T-cell (primary cell): ENCODE data around the gene STK39. TPM values are rescaled to one million over a fixed set of nuclear protein-coding genes. Genes with fewer than 3 reads are reported as not detected.

Experiments used
- ATAC-seq, 4 experiments: fragments of 200-7000 bp in 3 of 4; fragments of 150-1000 bp in 1 of 4; cut with Tn5 transposase; replicated peaks in 1 of 4; 1 replicate in 3 of 4; 2 replicates in 1 of 4; pipeline ENCODE4 v1.10.0; 2021; ENCODE audit warnings: moderate library complexity in 3 of 4, mild to moderate bottlenecking in 2 of 4, moderate number of reproducible peaks in 1 of 4
- CTCF ChIA-PET, 2 donors: fragments of 300-600 bp; sonication (Branson Sonifier 250); formaldehyde crosslinking; loops; one replicate each; lab custom pipeline; 2022; ENCODE audit warnings: antibody characterized with exemption in 2 of 2; lab: Charles Lee
- POLR2A ChIA-PET, 2 donors: fragments of 300-600 bp; sonication (Branson Sonifier 250); formaldehyde crosslinking; loops; one replicate each; lab custom pipeline; 2022; ENCODE audit warnings: antibody characterized with exemption in 2 of 2; lab: Charles Lee
- DNase-seq, 35 experiments: peaks; one replicate each; pipeline versions ENCODE4 v3.0.0 to v3.0.0-alpha.2; 2013 to 2023
- H3K27ac ChIP-seq: one replicate; pipeline ENCODE4 v1.5.1; 2013; ENCODE audit warnings: low read length
- H3K27me3 ChIP-seq, 2 experiments: replicated peaks in 1 of 2; 1 replicate in 1 of 2; 2 replicates in 1 of 2; pipeline versions ENCODE4 v1.6.1 to v1.7.0; 2013; ENCODE audit warnings: low read length in 1 of 2, mixed read lengths in 1 of 2; ENCODE audit not compliant: control insufficient read depth in 2 of 2, insufficient read depth in 2 of 2; ENCODE audit errors: extremely low read depth in 1 of 2
- H3K36me3 ChIP-seq, 2 donors: 1 replicate in 1 of 2; 2 replicates in 1 of 2; pipeline versions ENCODE4 v1.6.1 to v1.7.0; 2013; ENCODE audit warnings: low read length in 1 of 2; ENCODE audit not compliant: control insufficient read depth in 2 of 2, insufficient read depth in 1 of 2; ENCODE audit errors: extremely low read depth in 1 of 2
- H3K4me1 ChIP-seq, 2 experiments: 1 replicate in 1 of 2; 2 replicates in 1 of 2; pipeline versions ENCODE4 v1.6.1 to v1.7.0; 2013; ENCODE audit warnings: low read length in 2 of 2, mixed read lengths in 1 of 2; ENCODE audit not compliant: insufficient read depth in 2 of 2, control insufficient read depth in 1 of 2; ENCODE audit errors: extremely low read depth in 1 of 2
- H3K4me3 ChIP-seq, 2 donors: 1 replicate in 1 of 2; 2 replicates in 1 of 2; pipeline versions ENCODE4 v1.5.1 to v1.7.0; 2013; ENCODE audit warnings: mild to moderate bottlenecking in 2 of 2, low read length in 1 of 2, moderate library complexity in 1 of 2; ENCODE audit not compliant: control insufficient read depth in 1 of 2; ENCODE audit errors: extremely low read depth in 1 of 2
- H3K9me3 ChIP-seq: 2 replicates; pipeline ENCODE4 v1.7.0; 2013
- H3K27ac Mint-ChIP-seq, 2 donors: one replicate each; pipeline ENCODE4 v1.8.0; 2020 to 2021; ENCODE audit warnings: mild to moderate bottlenecking in 2 of 2, mixed read lengths in 2 of 2
- H3K27me3 Mint-ChIP-seq, 2 donors: one replicate each; pipeline ENCODE4 v1.8.0; 2021 to 2022; ENCODE audit warnings: mixed read lengths in 2 of 2
- H3K36me3 Mint-ChIP-seq: one replicate; pipeline ENCODE4 v1.8.0; 2021; ENCODE audit warnings: mixed read lengths
- H3K4me1 Mint-ChIP-seq, 3 donors: one replicate each; pipeline ENCODE4 v1.8.0; 2020 to 2022; ENCODE audit warnings: mixed read lengths in 3 of 3, mild to moderate bottlenecking in 1 of 3
- H3K4me3 Mint-ChIP-seq, 3 donors: one replicate each; pipeline ENCODE4 v1.8.0; 2020 to 2022; ENCODE audit warnings: mild to moderate bottlenecking in 3 of 3, mixed read lengths in 3 of 3, moderate library complexity in 3 of 3
- H3K9me3 Mint-ChIP-seq, 3 donors: one replicate each; pipeline ENCODE4 v1.8.0; 2020 to 2022; ENCODE audit warnings: mixed read lengths in 3 of 3
- WGBS: methylation state at CpG from one replicate; pipeline ENCODE4 v1.1.5; 2013; ENCODE audit warnings: missing lambda C conversion rate; ENCODE audit not compliant: insufficient coverage; 5-methylcytosine and 5-hydroxymethylcytosine counted together
- total RNA-seq, 35 experiments: library from RNA in 6 of 35; stranded (reverse) in 6 of 35; fragments of 120-200 nt in 1 of 35; gene quantifications; one replicate each; pipeline versions ENCODE4 v1.2.1 to v1.2.4 and lab custom pipeline; 2013 to 2026

The STK39 gene
- total RNA-seq, 5 donors from 2014 or later (not counting 1 experiment from before 2014, with no cell fraction given) = 15.4 to 25.8 (median 21.0) TPM

DNA sequence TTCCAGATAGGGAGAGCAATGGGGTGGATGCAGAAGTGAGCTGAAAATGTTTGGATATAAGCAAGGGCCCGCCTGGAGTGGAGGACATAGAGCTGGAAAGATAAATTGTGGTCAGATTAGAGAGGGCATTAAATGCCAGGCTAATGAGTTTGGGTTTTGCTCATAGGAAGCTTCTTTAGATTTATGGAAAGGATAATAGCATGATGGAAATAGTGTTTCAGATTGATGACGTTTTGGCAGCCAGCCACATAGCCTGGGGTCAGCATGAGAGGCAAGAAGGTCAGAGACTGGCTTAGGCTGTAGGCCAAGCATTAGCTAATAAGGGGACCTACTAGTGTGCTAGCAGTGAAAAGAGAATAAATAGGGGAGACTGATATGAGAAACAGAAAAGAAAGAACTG is 321.6 kb downstream of the STK39 start:
- no peak overlapping the region for H3K4me3 Mint-ChIP-seq
- 43% methylated on average over 1 of the region's 2 CpGs for WGBS
- no peaks in the 10 kb centered on the region for H3K36me3 Mint-ChIP-seq
- no peak overlapping the region for H3K27ac ChIP-seq
- no peaks in the 10 kb centered on the region for H3K9me3 ChIP-seq
- ChIA-PET POLR2A (no interaction called here), CTCF (interaction anchor here in 1 of 2 donors (0.6 kb wide), 1 partner anchor 8 kb away, joined by 4 read pairs; no protein-coding TSS in a partner anchor)
- H3K27me3 ChIP-seq = no peaks in the 10 kb centered on the region
- no peak overlapping the region for H3K27ac Mint-ChIP-seq
- no peaks in the 10 kb centered on the region for H3K36me3 ChIP-seq
- no peaks in the 10 kb centered on the region for H3K4me1 Mint-ChIP-seq
- H3K4me3 ChIP-seq = no peak overlapping the region
- DNase-seq = no peak
- H3K4me1 ChIP-seq = no peaks in the 10 kb centered on the region
- H3K9me3 Mint-ChIP-seq = no peaks in the 10 kb centered on the region
- ATAC-seq = no peak
- H3K27me3 Mint-ChIP-seq = peaks cover 0 to 5% of the 10 kb centered on the region in 2 donors

DNA sequence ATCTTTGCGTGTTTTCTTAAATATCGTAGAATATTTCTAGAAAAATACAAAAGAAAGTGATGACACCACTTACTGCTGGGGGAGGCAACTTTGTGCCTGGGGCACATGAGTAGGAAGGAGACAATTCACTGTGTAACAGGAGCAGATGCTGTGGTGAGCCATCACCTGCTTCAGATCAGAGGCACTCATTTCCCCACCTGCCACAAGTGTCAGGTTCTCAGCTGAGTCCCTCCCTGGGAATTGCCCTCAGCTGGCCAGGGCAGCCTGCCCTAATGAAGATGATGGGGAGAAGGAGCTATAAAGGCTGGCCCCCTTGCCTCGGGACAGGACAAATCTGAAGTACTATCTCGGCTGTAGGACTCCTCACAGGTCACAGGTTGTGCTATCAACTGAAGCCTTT is 322.8 kb downstream of the STK39 start:
- POLR2A ChIA-PET = interaction anchor here in 1 of 2 donors (0.6 kb wide), 1 partner anchor 863 kb away, joined by 3 read pairs; no protein-coding TSS in a partner anchor

DNA sequence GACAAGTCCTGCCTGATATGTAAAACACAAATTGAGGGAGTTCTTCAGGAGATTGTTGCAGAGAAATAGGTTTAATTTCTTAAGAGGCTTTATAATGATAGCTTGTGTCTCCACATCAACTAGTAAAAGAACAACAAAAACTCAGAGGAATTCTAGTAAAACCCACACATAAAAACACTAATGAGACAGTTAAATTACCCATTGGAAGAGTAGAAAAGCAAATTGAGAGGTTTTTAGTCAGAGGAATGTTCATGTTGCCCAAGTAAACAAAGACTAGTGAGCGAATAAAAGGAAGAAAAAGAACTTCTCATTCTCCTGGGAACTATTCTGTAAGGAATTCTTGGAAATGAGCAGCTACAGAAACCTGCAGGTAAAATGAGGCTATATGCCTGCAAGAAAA is 330.6 kb downstream of the STK39 start:
- Mint-ChIP-seq H3K9me3 (no peaks in the 10 kb centered on the region), H3K27me3 (peaks cover 9 to 17% of the 10 kb centered on the region in 2 donors), H3K4me3 (no peak overlapping the region), H3K4me1 (no peaks in the 10 kb centered on the region), H3K27ac (no peak overlapping the region), H3K36me3 (no peaks in the 10 kb centered on the region)
- no peaks in the 10 kb centered on the region for H3K36me3 ChIP-seq
- no peaks in the 10 kb centered on the region for H3K4me1 ChIP-seq
- H3K27me3 ChIP-seq = no peaks in the 10 kb centered on the region
- no peak overlapping the region for H3K27ac ChIP-seq
- no CpG with 5 or more reads among the region's 1 CpG for WGBS
- POLR2A ChIA-PET = no interaction called here
- H3K9me3 ChIP-seq = no peaks in the 10 kb centered on the region
- ATAC-seq (no peak), DNase-seq (no peak)
- CTCF ChIA-PET = no interaction called here
- H3K4me3 ChIP-seq = no peak overlapping the region

More for the DNA sequence above, 322.8 kb downstream of the STK39 start:
- Mint-ChIP-seq H3K27ac (no peak overlapping the region), H3K4me1 (no peaks in the 10 kb centered on the region), H3K27me3 (peaks cover 0 to 7% of the 10 kb centered on the region in 2 donors), H3K9me3 (no peaks in the 10 kb centered on the region), H3K36me3 (no peaks in the 10 kb centered on the region), H3K4me3 (no peak overlapping the region)
- no peaks in the 10 kb centered on the region for H3K27me3 ChIP-seq
- no peak overlapping the region for H3K27ac ChIP-seq
- no peak overlapping the region for H3K4me3 ChIP-seq
- H3K4me1 ChIP-seq = no peaks in the 10 kb centered on the region
- WGBS = 75% methylated on average over 1 of the region's 4 CpGs
- H3K36me3 ChIP-seq = no peaks in the 10 kb centered on the region
- DNase-seq (no peak), ATAC-seq (no peak)
- CTCF ChIA-PET = no interaction called here
- no peaks in the 10 kb centered on the region for H3K9me3 ChIP-seq

DNA sequence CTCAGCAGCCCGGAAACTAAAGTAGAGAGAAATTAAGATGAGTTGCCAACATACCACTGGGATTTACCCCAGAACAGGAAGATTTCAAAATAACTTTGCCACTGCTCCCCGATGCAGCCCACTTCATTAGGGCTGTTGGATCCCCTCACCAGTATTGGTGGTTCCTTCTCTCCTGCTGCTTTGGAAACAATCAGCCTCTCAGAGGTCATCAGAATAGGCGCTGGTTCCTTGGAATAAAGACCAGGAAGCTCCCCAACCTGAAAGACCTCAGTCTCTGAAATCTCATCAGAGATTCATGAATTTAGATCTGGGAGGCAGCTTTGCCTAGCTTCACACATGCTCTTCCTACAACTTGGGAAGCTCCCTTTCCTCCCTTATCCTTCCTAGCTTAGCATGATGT is 332.4 kb downstream of the STK39 start:
- H3K36me3 Mint-ChIP-seq = no peaks in the 10 kb centered on the region
- no peaks in the 10 kb centered on the region for H3K36me3 ChIP-seq
- ChIA-PET CTCF (no interaction called here), POLR2A (no interaction called here)
- H3K9me3 Mint-ChIP-seq = no peaks in the 10 kb centered on the region
- ATAC-seq (no peak), DNase-seq (no peak)
- peaks cover 13 to 22% of the 10 kb centered on the region in 2 donors for H3K27me3 Mint-ChIP-seq
- no peaks in the 10 kb centered on the region for H3K9me3 ChIP-seq
- H3K27ac ChIP-seq = no peak overlapping the region
- H3K27ac Mint-ChIP-seq = no peak overlapping the region
- no peak overlapping the region for H3K4me3 ChIP-seq
- H3K4me1 ChIP-seq = no peaks in the 10 kb centered on the region
- no peaks in the 10 kb centered on the region for H3K4me1 Mint-ChIP-seq
- H3K4me3 Mint-ChIP-seq = no peak overlapping the region
- WGBS = no CpG with 5 or more reads among the region's 3 CpGs
- H3K27me3 ChIP-seq = peaks cover 0 to 3% of the 10 kb centered on the region in 2 experiments

DNA sequence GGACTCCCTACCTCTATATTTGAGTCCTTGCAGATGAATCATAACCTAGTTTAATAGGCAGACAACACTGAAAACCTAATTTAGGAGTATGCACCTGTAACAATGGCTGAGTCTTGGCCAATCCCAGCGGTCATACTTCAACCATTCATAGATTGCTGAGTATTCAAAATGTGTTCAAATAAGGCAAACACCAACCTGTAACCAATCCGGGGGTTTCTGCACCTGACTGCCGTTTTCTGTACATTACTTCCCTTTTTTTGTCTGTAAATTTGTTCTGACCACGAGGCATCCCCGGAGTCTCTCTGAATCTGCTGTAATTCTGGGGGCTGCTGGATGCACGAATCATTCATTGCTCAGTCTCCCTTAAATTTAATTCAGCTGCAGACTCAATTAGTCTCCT is 338.6 kb downstream of the STK39 start:
- H3K9me3 ChIP-seq = no peaks in the 10 kb centered on the region
- no peaks in the 10 kb centered on the region for H3K4me1 Mint-ChIP-seq
- no peak overlapping the region for H3K27ac Mint-ChIP-seq
- ATAC-seq = no peak
- ChIA-PET CTCF (no interaction called here), POLR2A (no interaction called here)
- H3K4me3 Mint-ChIP-seq = no peak overlapping the region
- H3K36me3 ChIP-seq = no peaks in the 10 kb centered on the region
- no peaks in the 10 kb centered on the region for H3K36me3 Mint-ChIP-seq
- H3K27me3 ChIP-seq = peaks cover 0 to 3% of the 10 kb centered on the region in 2 experiments
- H3K4me3 ChIP-seq = no peak overlapping the region
- 24% methylated on average over 6 of the region's 6 CpGs for WGBS
- H3K9me3 Mint-ChIP-seq = no peaks in the 10 kb centered on the region
- H3K27ac ChIP-seq = no peak overlapping the region
- no peaks in the 10 kb centered on the region for H3K4me1 ChIP-seq
- no peak for DNase-seq
- peaks cover 11 to 19% of the 10 kb centered on the region in 2 donors for H3K27me3 Mint-ChIP-seq

DNA sequence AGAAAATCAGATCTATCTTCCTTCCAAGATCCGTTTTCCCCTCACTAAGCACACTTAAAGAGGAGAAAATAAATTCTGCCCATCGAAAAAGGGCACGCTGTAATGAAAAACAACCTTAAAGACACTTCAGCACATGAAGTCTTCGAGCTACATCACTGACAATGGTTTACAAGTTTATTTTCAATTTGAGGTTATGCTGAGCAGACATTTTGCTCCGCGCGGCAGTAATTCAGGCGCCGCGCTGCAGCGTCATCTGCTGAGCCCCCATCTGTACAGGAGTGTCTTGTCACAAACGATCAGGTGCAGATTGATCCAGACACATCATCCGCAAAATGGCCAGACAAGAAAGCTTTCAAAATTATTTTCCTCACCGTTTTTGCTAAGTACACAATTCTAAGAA is 341.7 kb downstream of the STK39 start:
- ChIA-PET CTCF (no interaction called here), POLR2A (no interaction called here)
- Mint-ChIP-seq H3K4me1 (no peaks in the 10 kb centered on the region), H3K36me3 (no peaks in the 10 kb centered on the region), H3K27ac (no peak overlapping the region), H3K27me3 (peaks cover 9 to 10% of the 10 kb centered on the region in 2 donors), H3K4me3 (no peak overlapping the region), H3K9me3 (no peaks in the 10 kb centered on the region)
- Histone ChIP-seq H3K27ac (no peak overlapping the region), H3K9me3 (no peaks in the 10 kb centered on the region), H3K27me3 (peaks cover 0 to under 1% of the 10 kb centered on the region in 2 experiments), H3K4me3 (no peak overlapping the region), H3K36me3 (no peaks in the 10 kb centered on the region), H3K4me1 (no peaks in the 10 kb centered on the region)
- ATAC-seq = no peak
- WGBS = 99% methylated on average over 7 of the region's 14 CpGs
- DNase-seq = no peak
